Embryonic facial prominence (tissue), 1 donor: ENCODE results near the gene COMMD9.

ENCODE experiments used
- DNase-seq: peaks from one replicate; pipeline ENCODE4 v3.0.0-alpha.2; 2016; ENCODE audit errors: extremely low spot score

Gene COMMD9

GRCh38 chr11:36296884-36297543, 7.8 kb upstream of the COMMD9 start:
- DNase-seq, result no peak

DNA sequence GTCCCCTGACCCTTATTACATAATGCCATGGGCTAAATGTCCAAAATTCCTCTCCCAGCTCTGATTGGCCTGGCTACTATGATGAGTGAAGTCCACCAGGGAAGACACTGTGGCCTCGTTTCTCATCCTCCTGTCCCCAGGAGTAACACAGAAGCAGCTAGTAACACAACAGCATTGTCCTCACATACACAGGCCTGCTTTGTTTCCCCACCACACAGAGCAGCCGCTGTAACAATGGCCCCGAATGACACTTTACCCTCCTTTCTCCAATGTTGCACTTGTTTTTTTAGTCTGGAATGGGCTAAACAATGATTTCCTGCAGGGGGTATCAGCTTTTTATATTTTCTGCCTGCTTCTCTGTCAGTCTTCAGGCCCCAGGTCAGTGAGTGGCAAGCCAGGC, 6.7 kb upstream of the COMMD9 start, which contains the start of gene PRR5L:
Gene PRR5L (plus strand): TSS at position 363 of the 400 bp plus-strand sequence. CDS start 104,834 bp downstream, outside the sequence.
- DNase-seq, result no peak

DNA sequence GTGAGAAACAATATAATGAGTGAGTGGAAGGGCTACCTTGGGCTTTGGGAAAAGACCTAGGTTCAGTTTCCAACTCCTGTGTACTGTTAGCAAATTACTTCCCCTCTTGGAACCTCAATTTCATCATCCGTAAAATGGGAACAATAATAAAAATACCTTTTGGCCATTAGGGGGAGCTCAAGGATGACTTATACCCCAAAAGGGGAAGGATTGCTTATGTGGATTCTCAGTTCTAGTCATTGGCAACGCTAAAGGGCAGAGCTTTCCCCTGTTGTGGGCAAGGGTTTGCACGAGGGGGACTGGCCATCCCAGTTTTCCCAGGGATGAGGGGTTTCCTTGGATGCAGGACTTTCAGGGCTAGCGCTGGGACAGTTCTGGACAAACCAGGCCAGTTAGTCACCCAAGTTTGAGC, 3.1 kb upstream of the COMMD9 start:
- DNase-seq, result no peak

DNA sequence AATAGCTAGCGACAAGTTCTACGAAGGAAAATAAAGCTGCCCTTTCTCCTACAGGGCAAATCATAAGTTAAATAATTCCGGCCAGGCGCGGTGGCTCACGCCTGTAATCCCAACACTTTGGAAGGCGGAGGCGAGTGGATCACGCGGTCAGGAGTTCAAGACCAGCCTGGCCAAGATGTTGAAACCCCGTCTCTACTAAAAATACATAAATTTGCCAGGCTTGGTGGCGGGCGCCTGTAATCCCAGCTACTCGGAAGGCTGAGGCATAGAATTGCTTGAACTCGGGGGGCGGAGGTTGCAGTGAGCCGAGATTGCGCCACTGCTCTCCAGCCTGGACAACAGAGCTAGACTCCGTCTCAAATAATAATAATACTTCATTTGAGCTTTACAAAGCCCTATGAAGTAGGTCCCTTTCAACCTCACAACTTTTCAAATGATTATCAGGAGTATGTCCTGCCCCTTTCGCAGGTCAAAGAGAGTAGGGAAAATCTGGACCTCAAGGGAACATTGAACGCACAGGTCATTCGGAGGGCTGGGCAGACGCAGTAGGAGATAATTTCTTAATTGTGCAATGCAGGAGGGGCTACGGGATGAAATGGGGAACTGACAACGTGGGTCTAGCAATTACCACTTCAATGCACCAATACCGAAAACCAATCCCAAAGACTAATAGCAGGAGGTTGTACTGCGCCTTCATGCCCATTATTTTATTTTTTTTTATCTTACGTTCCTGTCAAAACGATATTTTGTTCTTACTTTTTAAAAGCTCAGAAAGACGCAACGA, 590 bp downstream of the COMMD9 start:
- DNase-seq, result no peak

DNA sequence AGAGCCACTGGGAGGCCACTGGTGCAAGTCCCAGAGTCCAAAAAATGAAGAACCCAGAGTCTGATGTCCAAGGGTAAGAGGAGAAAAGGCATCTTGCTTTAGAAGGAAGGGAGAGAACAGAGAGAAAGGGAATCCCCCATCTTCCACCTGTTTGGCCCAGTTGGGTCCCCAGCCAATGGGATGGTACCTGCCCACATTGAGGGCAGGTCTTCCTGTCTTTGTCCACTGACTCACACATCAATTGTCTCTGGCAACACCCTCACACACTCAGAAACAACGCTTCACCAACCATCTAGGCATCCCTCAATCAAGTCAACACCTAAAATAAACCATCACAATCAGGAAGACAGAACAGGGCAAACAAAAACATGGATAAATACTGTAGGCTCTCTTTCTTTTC, 6.3 kb downstream of the COMMD9 start:
- no peak for DNase-seq

DNA sequence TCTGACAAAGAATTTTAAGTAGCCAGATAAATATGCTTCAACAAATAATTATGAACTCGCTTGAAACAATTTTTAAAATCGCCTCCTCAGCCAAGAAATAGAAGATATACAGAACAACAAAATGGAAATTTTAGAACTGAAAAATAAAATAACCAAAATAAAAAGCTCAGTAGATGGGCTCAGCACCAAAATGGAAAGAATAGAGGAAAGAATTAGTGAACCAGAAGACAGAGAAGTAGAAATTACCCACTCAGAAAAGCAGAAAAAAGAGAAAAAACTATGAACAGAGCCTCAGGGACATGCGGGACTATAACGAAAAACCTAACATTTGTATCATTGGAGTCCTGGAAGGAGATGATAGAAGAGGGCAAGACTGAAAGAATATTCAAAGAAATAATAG, 7.4 kb downstream of the COMMD9 start:
- DNase-seq, result no peak

GRCh38 chr11:36280531-36280930, 8.7 kb downstream of the COMMD9 start:
- no peak for DNase-seq

GRCh38 chr11:36278531-36279282, 10.5 kb downstream of the COMMD9 start:
- no peak for DNase-seq

DNA sequence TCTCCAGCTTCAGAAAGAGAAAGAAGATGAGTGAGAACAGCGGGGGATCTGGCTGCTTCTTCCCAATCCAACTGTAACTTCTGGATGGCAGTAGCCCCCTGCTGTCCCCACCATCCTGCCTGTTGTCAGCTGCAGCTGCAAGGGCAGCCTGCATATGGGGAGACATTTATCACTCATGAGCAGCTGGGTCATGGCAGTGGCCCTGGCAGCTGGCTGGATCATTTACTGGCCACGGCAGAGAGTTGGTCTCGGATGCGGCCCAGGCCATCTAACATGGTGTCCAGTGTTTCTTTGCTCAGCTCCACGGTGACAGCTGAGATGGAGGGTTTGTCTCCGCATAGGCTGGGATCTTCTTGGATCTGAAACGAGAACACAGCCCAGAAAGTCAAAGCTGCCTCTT, 14.8 kb downstream of the COMMD9 start:
- DNase-seq, result no peak

- DNase-seq, result no peak
Measured at GRCh38 chr11:36273110-36273509, 16.1 kb downstream of the COMMD9 start.

GRCh38 chr11:36271794-36272407, 17.3 kb downstream of the COMMD9 start:
- no peak for DNase-seq

- DNase-seq, result no peak
Measured at GRCh38 chr11:36270701-36271100, 18.5 kb downstream of the COMMD9 start.

- DNase-seq, result no peak
Measured at GRCh38 chr11:36268337-36268985, 20.8 kb downstream of the COMMD9 start.

DNA sequence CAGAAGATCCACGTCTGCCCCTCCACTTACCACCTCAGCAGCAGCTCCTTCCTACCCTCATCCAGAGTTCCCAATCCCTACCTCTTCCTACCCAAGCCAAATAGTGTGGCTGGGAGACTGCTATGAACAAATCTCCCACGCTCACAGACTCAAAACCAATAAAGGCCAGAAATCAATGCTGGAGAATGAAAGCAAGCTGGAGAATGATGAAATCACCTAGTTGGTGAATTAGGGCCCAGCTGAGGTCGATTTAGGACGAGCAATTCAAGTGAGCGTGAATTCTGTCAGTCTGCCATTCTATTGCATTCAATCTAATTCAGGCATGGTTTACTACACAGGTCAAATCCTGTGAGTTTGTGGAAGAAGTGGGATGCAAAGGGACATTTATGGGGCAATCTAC, 22.5 kb downstream of the COMMD9 start:
- DNase-seq, result no peak

- DNase-seq, result no peak
Measured at GRCh38 chr11:36265793-36266628, 23.2 kb downstream of the COMMD9 start.

DNA sequence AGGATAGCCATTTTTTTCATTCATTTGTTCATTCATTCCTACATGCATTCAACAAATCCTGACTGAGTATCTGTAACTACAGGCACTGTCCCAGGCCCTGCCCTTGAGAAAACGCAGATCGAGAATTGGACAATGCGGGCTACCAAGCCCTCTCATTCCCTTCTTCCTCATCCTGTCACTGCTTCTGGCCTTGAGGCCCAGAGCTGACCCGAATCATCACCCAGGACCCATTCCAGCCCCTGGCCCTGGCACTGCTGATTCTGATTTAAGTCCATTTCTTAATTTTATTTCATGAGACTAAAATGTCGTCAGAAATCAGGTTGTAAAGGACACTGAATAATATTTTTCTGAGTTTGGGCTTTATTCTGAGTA, 24.3 kb downstream of the COMMD9 start:
- DNase-seq, result no peak

DNA sequence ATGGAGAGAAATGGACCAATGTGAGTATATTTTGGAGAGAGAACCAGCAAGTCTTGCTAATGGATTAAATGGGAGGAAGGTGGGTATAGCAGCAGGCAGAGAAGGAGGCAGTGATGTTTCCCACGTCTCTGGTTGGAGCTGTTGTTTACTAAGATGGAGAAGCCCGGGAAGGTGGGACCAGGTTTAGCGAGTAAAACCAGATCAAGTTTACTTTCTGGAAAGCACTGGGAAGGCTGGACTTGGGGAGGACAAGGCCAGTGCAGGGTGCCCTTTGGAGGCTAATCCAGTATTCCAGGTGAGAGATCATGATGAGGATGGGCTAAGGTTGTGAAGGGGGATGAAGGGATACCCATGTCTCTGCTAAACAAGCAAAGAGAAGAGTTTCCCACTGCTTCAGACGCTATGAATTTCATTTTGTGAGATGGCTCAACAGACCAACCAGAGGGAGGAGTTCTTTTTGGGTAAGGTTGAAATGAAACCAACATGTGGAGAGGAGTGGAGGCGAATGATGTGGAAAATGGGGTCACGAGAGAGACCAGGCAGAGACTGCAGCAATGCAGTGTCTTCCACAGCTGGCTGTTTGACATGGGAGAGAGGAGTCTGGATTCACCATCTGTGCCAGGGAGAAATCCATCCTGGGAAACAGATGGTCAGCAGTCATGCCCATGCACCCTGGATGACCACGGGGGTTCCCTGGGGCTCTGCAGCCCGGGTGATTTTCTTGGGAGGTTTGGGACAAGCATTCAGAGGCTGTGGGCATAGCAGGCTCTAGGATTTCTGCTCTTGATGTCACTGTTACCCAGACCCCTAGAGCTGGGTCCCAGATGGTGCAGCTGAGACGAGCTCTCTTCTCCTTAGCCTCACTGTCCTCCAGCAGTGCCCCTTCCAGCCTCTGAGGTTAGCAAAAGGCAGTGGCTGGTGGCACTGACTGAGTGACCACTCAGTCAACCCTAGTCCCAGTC, 24.9 kb downstream of the COMMD9 start:
- no peak for DNase-seq

DNA sequence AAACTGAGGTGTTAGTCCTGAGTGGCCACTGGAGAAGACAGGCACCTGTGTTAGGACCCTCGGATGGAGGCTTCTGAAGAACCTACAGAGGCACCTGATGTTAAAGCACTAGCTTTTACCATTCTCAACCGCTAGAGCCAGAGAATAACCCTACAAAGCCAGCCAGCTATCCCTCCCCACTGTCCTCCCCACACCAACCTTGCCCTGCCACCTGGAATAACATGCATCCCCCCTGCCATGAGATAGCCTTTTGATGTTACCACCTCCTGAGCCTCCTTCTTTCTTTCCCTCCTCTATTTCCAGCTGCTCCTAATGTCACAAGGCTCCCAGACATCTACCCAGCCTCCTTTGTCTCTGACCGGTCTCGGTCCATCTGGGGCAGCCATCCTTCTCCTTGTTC, 28.1 kb downstream of the COMMD9 start:
- DNase-seq, result no peak

DNA sequence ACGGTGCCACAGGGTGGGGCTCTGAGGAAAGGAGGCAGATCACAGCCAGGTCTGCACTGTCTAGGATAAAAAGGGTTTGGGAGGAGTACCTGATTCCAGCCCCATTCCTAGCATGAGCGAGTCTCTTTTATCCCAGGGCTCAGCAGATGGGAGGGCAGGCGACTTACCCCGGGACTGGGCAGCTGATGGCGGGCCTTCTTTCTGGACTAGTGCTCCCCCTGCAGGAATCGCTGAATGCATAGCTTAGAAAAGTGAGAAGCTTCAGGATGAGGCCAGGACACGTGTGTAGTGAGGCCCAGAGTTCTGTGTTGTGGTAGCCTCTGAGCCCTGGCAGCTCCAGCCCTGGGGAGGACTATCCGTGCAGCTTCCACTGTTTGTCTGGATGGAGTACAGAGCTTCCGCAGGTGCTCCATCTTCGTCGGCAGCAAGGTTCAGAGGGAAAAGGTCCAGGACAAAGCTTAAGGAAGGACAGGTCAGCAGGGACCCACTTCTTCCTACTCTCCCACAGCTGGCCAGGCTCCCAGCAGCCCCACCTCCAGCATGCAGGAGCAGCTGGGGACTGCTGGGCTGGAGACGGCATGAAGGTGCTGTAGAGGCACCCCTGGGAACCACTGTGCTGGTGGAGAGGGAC, 30.4 kb downstream of the COMMD9 start:
- peak; percentile 9 for DNase-seq
